WTC11 (cell line): ENCODE measurements around the gene SYCP2L. TPM values are rescaled to one million over a fixed set of nuclear protein-coding genes. Genes with fewer than 3 reads are reported as not detected.

Source experiments
- ATAC-seq: fragments of 200-7000 bp; cut with Tn5 transposase; 2 replicates; pipeline ENCODE4 v1.10.0; 2021; ENCODE audit warnings: mild to moderate bottlenecking, moderate library complexity
- CTCF ChIA-PET: fragments of 300-600 bp; sonication (Branson Sonifier 250); formaldehyde crosslinking; loops from one replicate; lab custom pipeline; 2021; ENCODE audit warnings: antibody characterized with exemption; lab: Charles Lee
- POLR2A ChIA-PET: fragments of 350-600 bp; sonication (Branson Sonifier 250); formaldehyde crosslinking; loops from one replicate; lab custom pipeline; 2021; ENCODE audit warnings: antibody characterized with exemption; lab: Charles Lee
- DNase-seq: peaks from one replicate; pipeline ENCODE4 v3.0.0; 2021; ENCODE audit warnings: low spot score
- H3K27ac Mint-ChIP-seq: 2 replicates; pipeline ENCODE4 v1.8.0; 2021; ENCODE audit warnings: mixed read lengths
- H3K27me3 Mint-ChIP-seq: 2 replicates; pipeline ENCODE4 v1.8.0; 2021; ENCODE audit warnings: low read depth, mild to moderate bottlenecking, moderate library complexity, mixed read lengths
- H3K36me3 Mint-ChIP-seq: 2 replicates; pipeline ENCODE4 v1.8.0; 2021; ENCODE audit warnings: mixed read lengths
- H3K4me1 Mint-ChIP-seq: 2 replicates; pipeline ENCODE4 v1.8.0; 2022; ENCODE audit warnings: mixed read lengths
- H3K4me3 Mint-ChIP-seq: 2 replicates; pipeline ENCODE4 v1.8.0; 2021; ENCODE audit warnings: mild to moderate bottlenecking, moderate library complexity, mixed read lengths
- H3K9me3 Mint-ChIP-seq: 2 replicates; pipeline ENCODE4 v1.8.0; 2021; ENCODE audit warnings: mixed read lengths
- AFF4 ChIP-seq: sonication (generic); formaldehyde crosslinking; IDR thresholded peaks from 2 replicates; pipeline ENCODE4 v1.8.1; 2023; ENCODE audit warnings: mild to moderate bottlenecking, missing genetic modification reagents, borderline replicate concordance
- AR ChIP-seq: fragments of 250-450 bp; sonication (Bioruptor Pico); IDR thresholded peaks from 2 replicates; pipeline ENCODE4 v1.9.0; 2021; ENCODE audit warnings: mild to moderate bottlenecking
- ATF6 ChIP-seq: sonication (generic); formaldehyde crosslinking; IDR thresholded peaks from 2 replicates; pipeline ENCODE4 v1.8.1; 2023; ENCODE audit warnings: mild to moderate bottlenecking, missing genetic modification reagents
- FOXK1 ChIP-seq: sonication (generic); formaldehyde crosslinking; IDR thresholded peaks from 2 replicates; pipeline ENCODE4 v1.8.0; 2022; ENCODE audit warnings: mild to moderate bottlenecking, moderate library complexity, missing genetic modification reagents
- FOXP4 ChIP-seq: sonication (generic); formaldehyde crosslinking; IDR thresholded peaks from 2 replicates; pipeline ENCODE4 v1.8.0; 2022; ENCODE audit warnings: mild to moderate bottlenecking, missing genetic modification reagents
- GABPB1 ChIP-seq: sonication (generic); formaldehyde crosslinking; IDR thresholded peaks from 2 replicates; pipeline ENCODE4 v1.8.1; 2023; ENCODE audit warnings: mild to moderate bottlenecking, missing genetic modification reagents
- MAX ChIP-seq: sonication (generic); formaldehyde crosslinking; IDR thresholded peaks from 2 replicates; pipeline ENCODE4 v1.8.0; 2022; ENCODE audit warnings: mild to moderate bottlenecking, missing genetic modification reagents
- NFE2L1 ChIP-seq: sonication (generic); formaldehyde crosslinking; IDR thresholded peaks from 2 replicates; pipeline ENCODE4 v1.8.1; 2023; ENCODE audit warnings: missing genetic modification reagents
- NR3C1 ChIP-seq: sonication (generic); formaldehyde crosslinking; conservative IDR thresholded peaks from 2 replicates; pipeline ENCODE4 v1.8.1; 2023; ENCODE audit warnings: low read depth, mild to moderate bottlenecking, missing genetic modification reagents
- RELA ChIP-seq: sonication (generic); formaldehyde crosslinking; IDR thresholded peaks from 2 replicates; pipeline ENCODE4 v1.8.1; 2022; ENCODE audit warnings: missing genetic modification reagents, mild to moderate bottlenecking, borderline replicate concordance
- TEAD1 ChIP-seq: sonication (generic); formaldehyde crosslinking; IDR thresholded peaks from 2 replicates; pipeline ENCODE4 v1.8.0; 2022; ENCODE audit warnings: mild to moderate bottlenecking, missing genetic modification reagents
- ZNF416 ChIP-seq: fragments of 250-450 bp; sonication (Bioruptor Pico); IDR thresholded peaks from 2 replicates; pipeline ENCODE4 v1.9.0; 2021; ENCODE audit warnings: mild to moderate bottlenecking, inconsistent platforms
- ZNF532 ChIP-seq: fragments of 250-450 bp; sonication (Bioruptor Pico); IDR thresholded peaks from 2 replicates; pipeline ENCODE4 v1.9.0; 2021; ENCODE audit warnings: mild to moderate bottlenecking, borderline replicate concordance
- total RNA-seq: library from RNA; stranded (reverse); gene quantifications from 3 replicates; pipeline ENCODE4 v1.2.3, GENCODE V29; 2021

SYCP2L gene
- total RNA-seq, 1 experiment from 2014 or later, result 5.4 TPM

- ATAC-seq (peak; percentile 82), DNase-seq (no peak)
- peaks cover 7% of the 10 kb centered on the region for H3K27me3 Mint-ChIP-seq
- CTCF ChIA-PET, result interaction anchor here (0.8 to 1.5 kb wide), 2 partner anchors 19 to 32 kb away, joined by 3 to 4 read pairs; partner anchors contain the start of gene SYCP2L
- TF ChIP-seq RELA (CRISPR knock-in tag) (no peak), AR (no peak), GABPB1 (CRISPR knock-in tag) (no peak), FOXP4 (CRISPR knock-in tag) (no peak), NR3C1 (CRISPR knock-in tag) (no peak), ZNF532 (CRISPR knock-in tag) (no peak), ATF6 (CRISPR knock-in tag) (no peak), NFE2L1 (CRISPR knock-in tag) (no peak), TEAD1 (CRISPR knock-in tag) (no peak), AFF4 (CRISPR knock-in tag) (no peak), MAX (CRISPR knock-in tag) (no peak), ZNF416 (no peak), FOXK1 (CRISPR knock-in tag) (no peak)
- H3K4me3 Mint-ChIP-seq, result no peak overlapping the region
- H3K36me3 Mint-ChIP-seq, result peaks cover 17% of the 10 kb centered on the region
- POLR2A ChIA-PET, result interaction anchor here (0.6 kb wide), 1 partner anchor 15 kb away, joined by 3 read pairs; no protein-coding TSS in a partner anchor
- H3K4me1 Mint-ChIP-seq, result peaks cover 4% of the 10 kb centered on the region
- H3K27ac Mint-ChIP-seq, result no peak overlapping the region
- H3K9me3 Mint-ChIP-seq, result peaks cover 30% of the 10 kb centered on the region
These were observed 31.8 kb upstream of the SYCP2L start for GRCh38 chr6:10854922-10855632.
